Endometrial microvascular endothelial cells (primary cell): ENCODE results near the gene MEF2B. TPM values are rescaled to one million over a fixed set of nuclear protein-coding genes. Genes with fewer than 3 reads are reported as not detected.
"Not testable (repeated sequence)": the region's sequence is repeated elsewhere in the genome, so short reads cannot be mapped to it uniquely, and the experiment has no call there.

Source experiments
- in situ Hi-C: cut with HindIII; loops from 2 replicates; pipeline ENCODE4 v1.10.0; 2017; ENCODE audit warnings: low sequenced_read_pairs, low pct_unique_long_range_greater_than_20kb; ENCODE audit errors: inconsistent ontology term
- total RNA-seq: library from RNA; depleted of rRNA; stranded (reverse); fragments of >200 nt; gene quantifications from one replicate; pipeline ENCODE4 v1.2.3, GENCODE V29; 2015; ENCODE audit errors: inconsistent ontology term

The MEF2B gene
- total RNA-seq, 1 donor from 2014 or later, result not detected

- in situ Hi-C loops, result no loop called here
Observed at GRCh38 chr19:19137556-19138108, 32.4 kb downstream of the MEF2B start.

GRCh38 chr19:19135713-19136112 is 34.4 kb downstream of the MEF2B start:
- in situ Hi-C loops, result not testable (repeated sequence)

- in situ Hi-C loops, result no loop called here
Observed at GRCh38 chr19:19134687-19135158, 35.3 kb downstream of the MEF2B start.

GRCh38 chr19:19133985-19134384 is 36.1 kb downstream of the MEF2B start:
- in situ Hi-C loops, result no loop called here

- in situ Hi-C loops, result no loop called here
Observed at GRCh38 chr19:19132912-19133311, 37.2 kb downstream of the MEF2B start.

- in situ Hi-C loops, result no loop called here
Observed at GRCh38 chr19:19131989-19132388, 38.1 kb downstream of the MEF2B start.

GRCh38 chr19:19126102-19126501 is 44.0 kb downstream of the MEF2B start:
- in situ Hi-C loops, result no loop called here

- in situ Hi-C loops, result no loop called here
Observed at GRCh38 chr19:19123386-19123785, 46.7 kb downstream of the MEF2B start.

GRCh38 chr19:19122902-19123301 is 47.2 kb downstream of the MEF2B start:
- in situ Hi-C loops, result no loop called here

- in situ Hi-C loops, result no loop called here
Observed at GRCh38 chr19:19121371-19121770, 48.7 kb downstream of the MEF2B start.

- in situ Hi-C loops, result no loop called here
Observed at GRCh38 chr19:19120308-19121231, 49.5 kb downstream of the MEF2B start.

- in situ Hi-C loops, result no loop called here
Observed at GRCh38 chr19:19119325-19120237, 50.5 kb downstream of the MEF2B start.

GRCh38 chr19:19115954-19116353 is 54.1 kb downstream of the MEF2B start:
- in situ Hi-C loops, result no loop called here

- in situ Hi-C loops, result no loop called here
Observed at GRCh38 chr19:19113040-19113626, 56.9 kb downstream of the MEF2B start.

GRCh38 chr19:19111967-19112580 is 58.0 kb downstream of the MEF2B start:
- in situ Hi-C loops, result no loop called here

GRCh38 chr19:19111136-19111835 is 58.8 kb downstream of the MEF2B start:
- in situ Hi-C loops, result no loop called here

GRCh38 chr19:19110410-19111135 is 59.5 kb downstream of the MEF2B start:
- in situ Hi-C loops, result no loop called here
